NCI-H2107 (cell line): Measurements from ENCODE around the gene DDHD1.
A peak's percentile ranks its signal among the peaks of the same experiment; 100 is the strongest.
"Not testable (repeated sequence)": the region's sequence is repeated elsewhere in the genome, so short reads cannot be mapped to it uniquely, and the experiment has no call there.

Experiments used
- DNase-seq: peaks from one replicate; lab custom pipeline; 2025; lab: John Stamatoyannopoulos, UW

Gene DDHD1

GRCh38 chr14:53108292-53109104 lies 44.6 kb downstream of the DDHD1 start:
- DNase-seq = no peak

- DNase-seq = no peak
Observed at GRCh38 chr14:53106768-53107167, 46.4 kb downstream of the DDHD1 start.

- no peak for DNase-seq
Observed at GRCh38 chr14:53103636-53104340, 49.3 kb downstream of the DDHD1 start.

- no peak for DNase-seq
Observed at GRCh38 chr14:53093206-53093605, 59.9 kb downstream of the DDHD1 start.

- no peak for DNase-seq
Observed at GRCh38 chr14:53090853-53091252, 62.3 kb downstream of the DDHD1 start.

- DNase-seq = not testable (repeated sequence)
Observed at GRCh38 chr14:53084954-53085353, 68.2 kb downstream of the DDHD1 start.

GRCh38 chr14:53064475-53064874 lies 88.6 kb downstream of the DDHD1 start:
- DNase-seq = no peak

- no peak for DNase-seq
Observed at GRCh38 chr14:53062856-53063255, 90.3 kb downstream of the DDHD1 start.

- no peak for DNase-seq
Observed at GRCh38 chr14:53060046-53060445, 93.1 kb downstream of the DDHD1 start.

GRCh38 chr14:53055003-53055402 lies 98.1 kb downstream of the DDHD1 start:
- peak; percentile 46 for DNase-seq

- DNase-seq = no peak
Observed at GRCh38 chr14:53054457-53054856, 98.7 kb downstream of the DDHD1 start.

GRCh38 chr14:53048631-53049030 lies 104.5 kb downstream of the DDHD1 start:
- DNase-seq = no peak

- DNase-seq = no peak
Observed at GRCh38 chr14:53047307-53048069, 105.6 kb downstream of the DDHD1 start.

GRCh38 chr14:53044486-53044885 lies 108.6 kb downstream of the DDHD1 start:
- DNase-seq = no peak

- no peak for DNase-seq
Observed at GRCh38 chr14:53043027-53043581, 110.0 kb downstream of the DDHD1 start.

GRCh38 chr14:53042480-53042879 lies 110.6 kb downstream of the DDHD1 start:
- no peak for DNase-seq

- no peak for DNase-seq
Observed at GRCh38 chr14:53041067-53041466, 112.1 kb downstream of the DDHD1 start.

- DNase-seq = no peak
Observed at GRCh38 chr14:53038629-53039028, 114.5 kb downstream of the DDHD1 start.

- DNase-seq = no peak
Observed at GRCh38 chr14:53037016-53037415, 116.1 kb downstream of the DDHD1 start.

GRCh38 chr14:53035336-53036210 lies 117.5 kb downstream of the DDHD1 start:
- DNase-seq = no peak

- DNase-seq = no peak
Observed at GRCh38 chr14:53034688-53035230, 118.4 kb downstream of the DDHD1 start.
